Lower leg skin (tissue), 4 donors: ENCODE measurements around the gene KIF3B. TPM values are rescaled to one million over a fixed set of nuclear protein-coding genes. Genes with fewer than 3 reads are reported as not detected.
"Not testable (repeated sequence)": the region's sequence is repeated elsewhere in the genome, so short reads cannot be mapped to it uniquely, and the experiment has no call there.

Experiments
- DNase-seq, 2 donors: peaks; one replicate each; pipeline ENCODE4 v3.0.0-alpha.2; 2019; ENCODE audit warnings: low spot score in 2 of 2
- H3K4me3 ChIP-seq: fragments of 200-600 bp; sonication (generic); 2 replicates; pipeline ENCODE4 v1.5.1; 2017; ENCODE audit warnings: mild to moderate bottlenecking, low read depth; ENCODE audit not compliant: poor library complexity, severe bottlenecking
- POLR2A ChIP-seq, 2 donors: fragments of 450-650 bp; IDR thresholded peaks; one replicate each; pipeline ENCODE4 v1.6.1; 2016 to 2017; ENCODE audit warnings: antibody characterized with exemption in 2 of 2, mild to moderate bottlenecking in 1 of 2, moderate library complexity in 1 of 2
- WGBS, 2 donors: methylation state at CpG; one replicate each; pipeline ENCODE4 v1.1.5; 2018; 5-methylcytosine and 5-hydroxymethylcytosine counted together
- intact Hi-C: fragments of 100-400 bp; cut with DNase I; formaldehyde crosslinking; loops from one replicate; pipeline ENCODE4 v1.15.0; 2023; ENCODE audit warnings: low total_unique reads
- total RNA-seq, 4 donors: library from RNA; depleted of rRNA; stranded (reverse); fragments of >200 nt; gene quantifications; one replicate each; pipeline ENCODE4 v1.1.0, GENCODE V29; 2016
- TF ChIP-seq, protein P1 (sequence below), 3 donors: fragments of 450-650 bp; IDR thresholded peaks; one replicate each; pipeline ENCODE4 v1.5.1; 2016; ENCODE audit warnings: antibody characterized with exemption in 3 of 3, mild to moderate bottlenecking in 3 of 3, moderate library complexity in 2 of 3

Gene KIF3B
- total RNA-seq, 4 donors from 2014 or later, result 9.7 to 17.8 (median 13.1) TPM

DNA sequence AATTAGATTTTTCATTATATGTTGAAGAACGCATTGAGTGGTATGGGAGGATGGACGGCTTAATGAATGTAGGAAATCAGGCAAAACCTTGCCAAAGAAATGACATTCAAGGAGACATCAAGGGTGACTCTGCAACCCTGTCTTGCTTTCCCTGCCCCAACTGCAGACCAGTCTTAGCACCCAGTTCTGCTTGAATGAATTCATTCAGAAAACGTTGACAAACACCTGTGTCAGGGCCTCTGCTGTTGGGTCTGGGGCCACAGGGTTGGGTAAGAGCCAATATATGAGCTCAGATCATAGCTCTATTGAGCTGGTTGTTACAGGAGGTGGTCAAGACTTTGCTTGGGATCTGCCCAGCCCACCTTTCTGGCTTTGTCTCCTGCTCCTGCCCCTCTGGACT, 73.0 kb downstream of the KIF3B start:
- intact Hi-C loops, result no loop called here
- WGBS, 2 donors, result 92% methylated on average over 3 of the region's 3 CpGs
- no peak for TF ChIP-seq POLR2A (IDR thresholded peaks at IDR 0.05)
- TF ChIP-seq, protein P1, sequence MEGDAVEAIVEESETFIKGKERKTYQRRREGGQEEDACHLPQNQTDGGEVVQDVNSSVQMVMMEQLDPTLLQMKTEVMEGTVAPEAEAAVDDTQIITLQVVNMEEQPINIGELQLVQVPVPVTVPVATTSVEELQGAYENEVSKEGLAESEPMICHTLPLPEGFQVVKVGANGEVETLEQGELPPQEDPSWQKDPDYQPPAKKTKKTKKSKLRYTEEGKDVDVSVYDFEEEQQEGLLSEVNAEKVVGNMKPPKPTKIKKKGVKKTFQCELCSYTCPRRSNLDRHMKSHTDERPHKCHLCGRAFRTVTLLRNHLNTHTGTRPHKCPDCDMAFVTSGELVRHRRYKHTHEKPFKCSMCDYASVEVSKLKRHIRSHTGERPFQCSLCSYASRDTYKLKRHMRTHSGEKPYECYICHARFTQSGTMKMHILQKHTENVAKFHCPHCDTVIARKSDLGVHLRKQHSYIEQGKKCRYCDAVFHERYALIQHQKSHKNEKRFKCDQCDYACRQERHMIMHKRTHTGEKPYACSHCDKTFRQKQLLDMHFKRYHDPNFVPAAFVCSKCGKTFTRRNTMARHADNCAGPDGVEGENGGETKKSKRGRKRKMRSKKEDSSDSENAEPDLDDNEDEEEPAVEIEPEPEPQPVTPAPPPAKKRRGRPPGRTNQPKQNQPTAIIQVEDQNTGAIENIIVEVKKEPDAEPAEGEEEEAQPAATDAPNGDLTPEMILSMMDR (IDR thresholded peaks at IDR 0.05), result no peak
- H3K4me3 ChIP-seq, result no peak overlapping the region
- DNase-seq, result no peak

DNA sequence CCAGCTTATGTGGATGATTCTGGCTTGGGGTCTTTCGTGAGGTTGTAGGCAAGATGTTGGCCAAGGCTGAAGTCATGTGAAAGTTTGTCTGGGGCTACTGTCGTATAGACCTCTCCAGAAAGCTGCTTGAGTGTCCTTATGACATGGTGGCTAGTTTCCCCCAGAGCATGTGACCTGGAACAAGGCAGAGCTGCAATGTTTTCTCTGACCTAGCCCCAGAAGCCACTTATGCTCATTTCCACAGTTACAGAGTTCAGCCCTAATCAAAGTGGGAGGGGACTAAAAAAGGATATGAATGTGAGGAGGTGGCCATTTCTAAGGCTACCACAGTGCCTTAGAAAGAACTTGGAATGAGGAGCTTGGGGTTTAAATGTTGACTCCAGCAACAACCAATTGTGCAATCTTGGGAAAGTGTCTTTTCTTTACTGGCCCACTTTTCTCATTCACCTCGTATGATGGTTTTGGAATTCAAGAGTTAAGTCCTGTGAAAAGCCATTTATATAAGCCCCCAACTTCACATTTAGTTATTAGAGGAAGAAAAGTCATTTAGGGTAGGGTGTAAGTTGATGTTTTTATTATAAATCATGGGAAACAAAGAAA, 74.8 kb downstream of the KIF3B start:
- intact Hi-C loops, result no loop called here
- H3K4me3 ChIP-seq, result no peak overlapping the region
- TF ChIP-seq, protein P1 (IDR thresholded peaks at IDR 0.05), result no peak
- no peak for TF ChIP-seq POLR2A (IDR thresholded peaks at IDR 0.05)
- no peak for DNase-seq
- 90 to 96% methylated on average over 3 of the region's 3 CpGs for WGBS, 2 donors

DNA sequence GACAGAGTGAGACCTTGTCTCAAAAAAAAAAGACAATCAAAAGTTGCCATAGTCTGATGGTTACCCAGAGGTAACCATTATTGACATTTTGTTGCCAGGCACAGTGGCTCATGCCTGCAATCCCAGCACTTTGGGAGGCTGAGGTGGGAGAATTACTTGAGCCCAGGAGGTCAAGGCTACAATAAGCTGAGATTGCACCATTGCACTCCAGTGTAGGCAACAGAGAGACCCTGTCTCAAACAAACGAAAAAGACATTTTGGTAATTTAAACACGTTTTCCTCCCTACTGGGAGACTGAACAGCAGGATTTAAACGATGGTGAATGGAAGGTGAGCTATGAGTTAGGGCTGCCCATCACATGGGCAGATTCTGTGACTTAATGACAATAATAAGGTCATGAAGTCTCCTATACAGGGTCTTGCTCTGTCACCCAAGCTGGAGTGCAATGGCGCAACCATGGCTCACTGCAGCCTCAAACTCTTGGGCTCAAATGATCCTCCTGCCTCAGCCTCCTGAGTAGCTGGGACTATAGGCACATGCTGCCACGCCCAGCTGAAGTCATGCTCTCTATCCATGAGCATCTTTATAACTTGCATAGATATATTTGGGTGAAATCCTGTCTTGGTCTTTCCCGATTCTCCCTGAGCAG, 76.5 kb downstream of the KIF3B start:
- no peak overlapping the region for H3K4me3 ChIP-seq
- intact Hi-C loops, result no loop called here
- WGBS, 2 donors, result 83 to 90% methylated on average over 6 of the region's 6 CpGs
- TF ChIP-seq POLR2A (IDR thresholded peaks at IDR 0.05), result no peak
- TF ChIP-seq, protein P1 (IDR thresholded peaks at IDR 0.05), result no peak
- DNase-seq, result no peak

DNA sequence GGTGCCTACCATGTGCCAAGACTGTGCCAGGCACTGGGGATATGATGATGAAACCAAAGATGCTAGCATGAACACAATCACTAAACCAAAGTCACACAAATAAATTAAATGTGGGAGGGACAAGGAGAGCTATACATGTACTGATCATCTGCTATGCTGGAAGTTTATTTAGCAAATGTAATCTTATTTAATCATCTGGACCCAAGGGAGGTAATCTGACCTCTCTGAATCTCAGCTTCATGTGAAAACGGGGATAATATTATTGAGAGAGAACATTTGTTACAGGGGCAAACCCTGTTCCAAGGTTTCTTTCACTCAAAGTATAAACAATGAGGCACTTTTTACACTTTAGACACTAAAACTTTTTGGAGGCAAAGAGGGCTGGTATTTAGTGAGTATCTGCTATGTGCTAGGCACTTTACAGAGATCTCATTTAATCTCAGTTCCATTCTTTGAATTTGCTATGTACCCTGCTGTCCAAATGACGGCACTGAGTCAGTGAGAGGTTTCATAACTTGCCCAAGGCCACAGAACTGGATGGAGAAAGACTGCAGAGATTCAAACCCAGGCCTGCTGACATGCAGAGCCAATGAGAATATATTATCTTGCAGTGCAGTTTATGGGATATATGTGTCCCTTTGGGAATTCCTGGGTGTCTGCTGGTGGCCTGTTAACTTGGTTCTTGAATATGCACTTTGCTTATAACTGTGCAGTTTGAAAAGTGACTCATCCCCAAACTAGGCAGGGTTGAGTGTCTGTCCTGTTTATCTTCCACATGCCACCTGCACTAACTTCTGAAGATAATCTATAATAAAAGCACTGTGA, 77.4 kb downstream of the KIF3B start:
- 54% methylated on average over 2 of the region's 2 CpGs for WGBS, 2 donors
- no peak for DNase-seq
- intact Hi-C loops, result no loop called here
- no peak overlapping the region for H3K4me3 ChIP-seq
- TF ChIP-seq, protein P1 (IDR thresholded peaks at IDR 0.05), result no peak
- TF ChIP-seq POLR2A (IDR thresholded peaks at IDR 0.05), result no peak

DNA sequence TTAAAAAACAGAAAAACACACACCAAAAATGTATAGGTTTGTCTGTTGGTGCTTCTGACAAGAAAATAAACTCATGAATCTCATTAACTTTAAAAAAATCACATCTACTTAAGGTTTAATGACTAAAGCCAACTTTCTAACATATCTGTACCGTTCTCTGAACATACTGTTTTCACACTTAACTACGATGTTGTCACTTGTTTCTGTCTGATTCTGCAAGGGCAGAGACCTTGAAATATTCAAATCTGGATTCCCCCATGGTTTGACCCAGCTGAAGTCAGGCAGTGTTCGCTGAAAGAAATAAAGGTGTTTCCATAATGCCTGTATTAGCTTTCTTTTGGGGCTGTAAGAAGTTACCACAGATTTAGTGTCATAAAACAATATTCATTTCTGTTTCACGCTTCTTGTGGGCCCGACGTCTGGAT, 78.0 kb downstream of the KIF3B start:
- WGBS, 2 donors, result 78 to 81% methylated on average over 6 of the region's 6 CpGs
- no peak overlapping the region for H3K4me3 ChIP-seq
- intact Hi-C loops, result no loop called here
- no peak for DNase-seq
- TF ChIP-seq, protein P1 (IDR thresholded peaks at IDR 0.05), result no peak

DNA sequence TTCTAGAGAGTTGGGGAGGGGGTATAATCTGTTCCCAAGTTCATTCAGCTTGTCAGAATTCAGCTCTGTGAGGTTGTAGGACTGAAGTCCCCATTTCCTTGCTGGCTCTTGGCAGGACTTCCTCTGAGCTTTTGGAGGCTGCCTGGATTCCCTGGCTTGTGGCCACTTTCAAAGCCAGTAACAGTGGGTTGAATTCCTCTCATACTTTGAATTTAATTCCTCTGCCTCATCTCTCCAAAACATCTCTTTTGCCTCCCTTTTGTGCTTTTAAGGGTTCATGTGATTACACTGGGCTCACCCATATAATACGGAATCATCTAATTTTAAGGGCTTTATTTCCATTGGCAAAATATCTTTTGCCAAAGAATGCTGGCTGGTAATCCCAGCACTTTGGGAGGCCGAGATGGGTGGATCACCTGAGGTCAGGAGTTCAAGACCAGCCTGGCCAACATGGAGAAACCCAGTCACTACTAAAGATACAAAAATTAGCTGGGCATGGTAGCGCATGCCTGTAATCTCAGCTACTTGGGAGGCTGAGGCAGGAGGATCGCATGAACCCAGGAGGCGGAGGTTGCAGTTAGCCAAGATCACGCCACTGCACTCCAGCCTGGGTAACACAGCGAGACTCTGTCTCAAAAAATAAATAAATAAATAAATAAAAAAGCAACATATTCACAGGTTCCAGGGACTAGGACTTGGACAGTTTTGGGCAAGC, 78.6 kb downstream of the KIF3B start:
- H3K4me3 ChIP-seq, intact Hi-C loops, DNase-seq: not testable (repeated sequence)
- WGBS, 2 donors, result 73 to 79% methylated on average over 7 of the region's 7 CpGs
